Fibroblast of lung (primary cell): ENCODE results near the gene CLTCL1. TPM values are rescaled to one million over a fixed set of nuclear protein-coding genes. Genes with fewer than 3 reads are reported as not detected.
A peak's percentile ranks its signal among the peaks of the same experiment; 100 is the strongest.
"Not testable (repeated sequence)": the region's sequence is repeated elsewhere in the genome, so short reads cannot be mapped to it uniquely, and the experiment has no call there.

Source experiments
- DNase-seq, 2 donors: peaks; one replicate each; pipeline versions ENCODE4 v3.0.0 to v3.0.0-alpha.2; 2010; ENCODE audit warnings: low read depth in 2 of 2
- H2AFZ ChIP-seq: 2 replicates; pipeline ENCODE4 v1.5.1; 2012; ENCODE audit warnings: low read length, control low read depth, inconsistent platforms
- H3K27ac ChIP-seq: 2 replicates; pipeline ENCODE4 v1.5.1; 2011; ENCODE audit warnings: low read length, control low read depth; ENCODE audit not compliant: insufficient read depth
- H3K27me3 ChIP-seq: 2 replicates; pipeline ENCODE4 v1.5.1; 2011; ENCODE audit warnings: mild to moderate bottlenecking, low read length; ENCODE audit not compliant: control insufficient read depth, insufficient read depth
- H3K36me3 ChIP-seq: 2 replicates; pipeline ENCODE4 v1.5.1; 2011; ENCODE audit warnings: low read length; ENCODE audit not compliant: control insufficient read depth, insufficient read depth
- H3K4me1 ChIP-seq: 2 replicates; pipeline ENCODE4 v1.5.1; 2011; ENCODE audit warnings: low read length; ENCODE audit not compliant: control insufficient read depth, insufficient read depth; ENCODE audit errors: extremely low read depth
- H3K4me2 ChIP-seq: 2 replicates; pipeline ENCODE4 v1.5.1; 2011; ENCODE audit warnings: low read length, control low read depth; ENCODE audit not compliant: insufficient read depth; ENCODE audit errors: extremely low read depth
- H3K4me3 ChIP-seq, 4 experiments: fragments of 200-600 bp in 1 of 4; sonication (generic) in 1 of 4; replicated peaks in 1 of 4; 2 replicates each; pipeline ENCODE4 v1.5.1; 2011 to 2016; ENCODE audit warnings: low read length in 4 of 4, low read depth in 3 of 4, mild to moderate bottlenecking in 3 of 4, control low read depth in 2 of 4, inconsistent platforms in 1 of 4, mixed read lengths in 1 of 4; ENCODE audit not compliant: insufficient read depth in 1 of 4; ENCODE audit errors: control extremely low read depth in 1 of 4
- H3K79me2 ChIP-seq: 2 replicates; pipeline ENCODE4 v1.5.1; 2012; ENCODE audit warnings: mild to moderate bottlenecking, low read length, inconsistent platforms; ENCODE audit not compliant: control insufficient read depth, insufficient read depth
- H3K9ac ChIP-seq: 2 replicates; pipeline ENCODE4 v1.5.1; 2011; ENCODE audit warnings: mild to moderate bottlenecking, low read length, control low read depth; ENCODE audit not compliant: insufficient read depth
- H3K9me3 ChIP-seq: 2 replicates; pipeline ENCODE4 v1.5.1; 2012; ENCODE audit warnings: low read depth, low read length; ENCODE audit not compliant: control insufficient read depth, insufficient read depth
- H4K20me1 ChIP-seq: 2 replicates; pipeline ENCODE4 v1.5.1; 2011; ENCODE audit warnings: low read length; ENCODE audit not compliant: control insufficient read depth, insufficient read depth; ENCODE audit errors: extremely low read depth
- CTCF ChIP-seq, 2 donors: IDR thresholded peaks in 1 of 2; conservative IDR thresholded peaks in 1 of 2; 1 replicate in 1 of 2; 2 replicates in 1 of 2; pipeline ENCODE4 v1.5.1; 2011 to 2012; ENCODE audit warnings: low read length in 2 of 2, control low read depth in 1 of 2, inconsistent platforms in 1 of 2, low read depth in 1 of 2, mild to moderate bottlenecking in 1 of 2
- EZH2 ChIP-seq: IDR thresholded peaks from 2 replicates; pipeline ENCODE4 v1.5.1; 2012; ENCODE audit warnings: low read length, control low read depth, mild to moderate bottlenecking; ENCODE audit errors: missing control alignments
- polyA plus RNA-seq, 2 donors: library from polyadenylated mRNA; depleted of rRNA in 1 of 2; stranded (reverse) in 1 of 2; unstranded in 1 of 2; fragments of >200 nt; gene quantifications; 2 replicates each; pipeline ENCODE4 v1.2.1, GENCODE V29; 2011 to 2012; ENCODE audit warnings: missing spikeins in 1 of 2
- total RNA-seq: library from RNA; depleted of rRNA; stranded (reverse); fragments of >200 nt; gene quantifications from 2 replicates; pipeline ENCODE4 v1.2.1, GENCODE V29; 2014

CLTCL1 gene
- total and polyA plus RNA-seq, 2 donors (not counting 1 experiment from before 2014, with no cell fraction given), result 6.5 to 13.4 TPM

DNA sequence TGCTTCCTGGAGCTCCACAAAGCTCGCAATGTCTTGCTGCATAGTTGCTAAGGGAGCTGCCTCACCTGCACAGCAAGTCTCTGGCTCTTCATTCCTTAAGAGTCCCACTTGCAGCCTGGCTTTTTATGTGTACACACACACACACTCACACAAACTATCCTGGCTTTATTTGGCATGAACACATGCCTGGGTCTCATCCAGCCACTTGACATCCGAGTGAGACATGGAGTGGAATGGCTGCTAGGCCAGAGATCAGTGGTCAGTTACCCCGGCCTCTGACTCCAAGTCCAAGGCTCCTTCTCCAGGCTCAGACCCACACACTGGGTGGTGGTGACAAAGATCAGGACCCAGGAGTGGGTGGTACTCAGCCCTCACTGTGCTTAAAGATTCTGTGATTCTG lies 37.9 kb upstream of the CLTCL1 start:
- Histone ChIP-seq H3K4me3 (no peak overlapping the region), H3K27ac (no peak overlapping the region), H4K20me1 (no peaks in the 10 kb centered on the region), H3K79me2 (no peaks in the 10 kb centered on the region), H3K4me1 (no peaks in the 10 kb centered on the region), H3K4me2 (no peak overlapping the region), H3K9me3 (no peaks in the 10 kb centered on the region), H2AFZ (no peak overlapping the region), H3K27me3 (no peaks in the 10 kb centered on the region), H3K9ac (no peak overlapping the region), H3K36me3 (peaks cover 12% of the 10 kb centered on the region)
- no peak for DNase-seq
- TF ChIP-seq CTCF (conservative IDR thresholded peaks at IDR 0.05 in 1 of 2, IDR thresholded peaks at IDR 0.05 in 1 of 2; ENCODE audit: low read depth in 1 of 2, low read length in 2 of 2), result no peak

GRCh38 chr22:19325296-19325948 lies 33.9 kb upstream of the CLTCL1 start:
- Histone ChIP-seq H3K27me3 (no peaks in the 10 kb centered on the region), H3K36me3 (peaks cover 7% of the 10 kb centered on the region), H3K9ac (no peak overlapping the region), H3K4me2 (no peak overlapping the region), H3K79me2 (no peaks in the 10 kb centered on the region), H3K27ac (no peak overlapping the region), H3K4me1 (no peaks in the 10 kb centered on the region), H3K9me3 (no peaks in the 10 kb centered on the region), H2AFZ (no peak overlapping the region), H4K20me1 (no peaks in the 10 kb centered on the region), H3K4me3 (no peak overlapping the region)
- TF ChIP-seq CTCF (conservative IDR thresholded peaks at IDR 0.05 in 1 of 2, IDR thresholded peaks at IDR 0.05 in 1 of 2; ENCODE audit: low read depth in 1 of 2, low read length in 2 of 2) (no peak), EZH2 (no peak)
- DNase-seq, result peak; percentile 8 to 48

GRCh38 chr22:19323420-19323819 lies 31.9 kb upstream of the CLTCL1 start:
- not testable (repeated sequence) for DNase-seq, H3K4me2 ChIP-seq, H3K4me3 ChIP-seq, H2AFZ ChIP-seq, H3K36me3 ChIP-seq, H3K9ac ChIP-seq, H3K27me3 ChIP-seq, H3K79me2 ChIP-seq, H3K4me1 ChIP-seq, H3K27ac ChIP-seq, H3K9me3 ChIP-seq, H4K20me1 ChIP-seq
